HG02885 (cell line): ENCODE data around the gene APBB3.

Experiments
- ATAC-seq: cut with Tn5 transposase; IDR thresholded peaks from one replicate; pipeline ENCODE4 v1.9.1; 2021; ENCODE audit warnings: mild to moderate bottlenecking; ENCODE audit not compliant: unreplicated experiment, poor library complexity

Gene APBB3

GRCh38 chr5:140576776-140577201 is 12.4 kb upstream of the APBB3 start:
- no peak for ATAC-seq

GRCh38 chr5:140575309-140575708 is 10.9 kb upstream of the APBB3 start:
- no peak for ATAC-seq

GRCh38 chr5:140574165-140574564 is 9.8 kb upstream of the APBB3 start:
- ATAC-seq: no peak

- no peak for ATAC-seq
Observed at GRCh38 chr5:140573683-140574082, 9.3 kb upstream of the APBB3 start.

GRCh38 chr5:140571105-140571504 is 6.7 kb upstream of the APBB3 start:
- no peak for ATAC-seq

GRCh38 chr5:140570488-140570887 is 6.1 kb upstream of the APBB3 start:
- no peak for ATAC-seq

GRCh38 chr5:140570058-140570457 is 5.7 kb upstream of the APBB3 start:
- ATAC-seq: no peak

GRCh38 chr5:140569197-140569596 is 4.8 kb upstream of the APBB3 start:
- ATAC-seq: no peak

- no peak for ATAC-seq
Observed at GRCh38 chr5:140568443-140569063, 4.2 kb upstream of the APBB3 start.

- ATAC-seq: no peak
Observed at GRCh38 chr5:140567871-140568270, 3.5 kb upstream of the APBB3 start.

GRCh38 chr5:140567136-140567818 is 2.9 kb upstream of the APBB3 start:
- ATAC-seq: no peak

- ATAC-seq: no peak
Observed at GRCh38 chr5:140566665-140567064, 2.3 kb upstream of the APBB3 start.

- ATAC-seq: no peak
Observed at GRCh38 chr5:140565780-140566095, 1.3 kb upstream of the APBB3 start.

GRCh38 chr5:140565024-140565779 is 804 bp upstream of the APBB3 start:
- peak; percentile 2 for ATAC-seq

GRCh38 chr5:140563596-140563995 is 802 bp downstream of the APBB3 start:
- ATAC-seq: no peak

GRCh38 chr5:140561753-140562523 is 2.5 kb downstream of the APBB3 start:
- no peak for ATAC-seq

GRCh38 chr5:140560227-140560626 is 4.2 kb downstream of the APBB3 start:
- ATAC-seq: no peak

- no peak for ATAC-seq
Observed at GRCh38 chr5:140558542-140558941, 5.9 kb downstream of the APBB3 start.

- ATAC-seq: no peak
Observed at GRCh38 chr5:140557965-140558364, 6.4 kb downstream of the APBB3 start.

GRCh38 chr5:140557136-140557805 is 7.1 kb downstream of the APBB3 start, which contains the start of gene SRA1:
SRA1 (minus strand) TSS chr5:140557473; CDS start chr5:140557452, 21 bp downstream.
- ATAC-seq: peak; percentile 97
